WTC11 (cell line): ENCODE measurements around the gene STRADA. TPM values are rescaled to one million over a fixed set of nuclear protein-coding genes. Genes with fewer than 3 reads are reported as not detected.

Source experiments
- ATAC-seq: fragments of 200-7000 bp; cut with Tn5 transposase; 2 replicates; pipeline ENCODE4 v1.10.0; 2021; ENCODE audit warnings: mild to moderate bottlenecking, moderate library complexity
- CTCF ChIA-PET: fragments of 300-600 bp; sonication (Branson Sonifier 250); formaldehyde crosslinking; loops from one replicate; lab custom pipeline; 2021; ENCODE audit warnings: antibody characterized with exemption; lab: Charles Lee
- POLR2A ChIA-PET: fragments of 350-600 bp; sonication (Branson Sonifier 250); formaldehyde crosslinking; loops from one replicate; lab custom pipeline; 2021; ENCODE audit warnings: antibody characterized with exemption; lab: Charles Lee
- DNase-seq: peaks from one replicate; pipeline ENCODE4 v3.0.0; 2021; ENCODE audit warnings: low spot score
- H3K27ac Mint-ChIP-seq: 2 replicates; pipeline ENCODE4 v1.8.0; 2021; ENCODE audit warnings: mixed read lengths
- H3K27me3 Mint-ChIP-seq: 2 replicates; pipeline ENCODE4 v1.8.0; 2021; ENCODE audit warnings: low read depth, mild to moderate bottlenecking, moderate library complexity, mixed read lengths
- H3K36me3 Mint-ChIP-seq: 2 replicates; pipeline ENCODE4 v1.8.0; 2021; ENCODE audit warnings: mixed read lengths
- H3K4me1 Mint-ChIP-seq: 2 replicates; pipeline ENCODE4 v1.8.0; 2022; ENCODE audit warnings: mixed read lengths
- H3K4me3 Mint-ChIP-seq: 2 replicates; pipeline ENCODE4 v1.8.0; 2021; ENCODE audit warnings: mild to moderate bottlenecking, moderate library complexity, mixed read lengths
- H3K9me3 Mint-ChIP-seq: 2 replicates; pipeline ENCODE4 v1.8.0; 2021; ENCODE audit warnings: mixed read lengths
- AR ChIP-seq: fragments of 250-450 bp; sonication (Bioruptor Pico); IDR thresholded peaks from 2 replicates; pipeline ENCODE4 v1.9.0; 2021; ENCODE audit warnings: mild to moderate bottlenecking
- CREM ChIP-seq: sonication (generic); formaldehyde crosslinking; IDR thresholded peaks from 2 replicates; pipeline ENCODE4 v1.8.1; 2022; ENCODE audit warnings: mild to moderate bottlenecking, missing genetic modification reagents, moderate library complexity
- ELF4 ChIP-seq: sonication (generic); formaldehyde crosslinking; IDR thresholded peaks from 2 replicates; pipeline ENCODE4 v1.8.1; 2022; ENCODE audit warnings: low read depth, mild to moderate bottlenecking, moderate library complexity, missing genetic modification reagents
- ESRRA ChIP-seq: sonication (generic); formaldehyde crosslinking; IDR thresholded peaks from 2 replicates; pipeline ENCODE4 v1.8.1; 2022; ENCODE audit warnings: mild to moderate bottlenecking, missing genetic modification reagents, borderline replicate concordance
- JAZF1 ChIP-seq: fragments of 250-450 bp; sonication (Bioruptor Pico); IDR thresholded peaks from 2 replicates; pipeline ENCODE4 v1.9.0; 2021; ENCODE audit warnings: moderate library complexity, mild to moderate bottlenecking, inconsistent platforms
- NR3C1 ChIP-seq: sonication (generic); formaldehyde crosslinking; conservative IDR thresholded peaks from 2 replicates; pipeline ENCODE4 v1.8.1; 2023; ENCODE audit warnings: low read depth, mild to moderate bottlenecking, missing genetic modification reagents
- SMAD3 ChIP-seq: sonication (generic); formaldehyde crosslinking; IDR thresholded peaks from 2 replicates; pipeline ENCODE4 v1.8.0; 2022; ENCODE audit warnings: missing genetic modification reagents, mild to moderate bottlenecking, borderline replicate concordance
- STAT6 ChIP-seq: sonication (generic); formaldehyde crosslinking; conservative IDR thresholded peaks from 2 replicates; pipeline ENCODE4 v1.8.1; 2023; ENCODE audit warnings: mild to moderate bottlenecking, low read depth, missing genetic modification reagents, moderate library complexity
- TEAD1 ChIP-seq: sonication (generic); formaldehyde crosslinking; IDR thresholded peaks from 2 replicates; pipeline ENCODE4 v1.8.0; 2022; ENCODE audit warnings: mild to moderate bottlenecking, missing genetic modification reagents
- ZNF138 ChIP-seq: sonication (generic); formaldehyde crosslinking; conservative IDR thresholded peaks from 2 replicates; pipeline ENCODE4 v1.8.1; 2022; ENCODE audit warnings: mild to moderate bottlenecking, moderate library complexity, missing genetic modification reagents
- ZNF281 ChIP-seq: sonication (generic); formaldehyde crosslinking; IDR thresholded peaks from 2 replicates; pipeline ENCODE4 v1.8.0; 2023; ENCODE audit warnings: mild to moderate bottlenecking, missing genetic modification reagents
- total RNA-seq: library from RNA; stranded (reverse); gene quantifications from 3 replicates; pipeline ENCODE4 v1.2.3, GENCODE V29; 2021
- TF ChIP-seq, protein P1 (sequence below): sonication (generic); formaldehyde crosslinking; IDR thresholded peaks from 2 replicates; pipeline ENCODE4 v1.8.1; 2022; ENCODE audit warnings: missing genetic modification reagents, borderline replicate concordance
- TF ChIP-seq, protein P2 (sequence below): sonication (generic); formaldehyde crosslinking; IDR thresholded peaks from 2 replicates; pipeline ENCODE4 v1.8.0; 2023; ENCODE audit warnings: missing genetic modification reagents, mild to moderate bottlenecking, borderline replicate concordance
- TF ChIP-seq, protein P3 (sequence below): fragments of 250-450 bp; sonication (Bioruptor Pico); IDR thresholded peaks from 2 replicates; pipeline ENCODE4 v2.1.2; 2022; ENCODE audit warnings: mild to moderate bottlenecking, moderate library complexity

The STRADA gene
- total RNA-seq, 1 experiment from 2014 or later = 36.6 TPM

DNA sequence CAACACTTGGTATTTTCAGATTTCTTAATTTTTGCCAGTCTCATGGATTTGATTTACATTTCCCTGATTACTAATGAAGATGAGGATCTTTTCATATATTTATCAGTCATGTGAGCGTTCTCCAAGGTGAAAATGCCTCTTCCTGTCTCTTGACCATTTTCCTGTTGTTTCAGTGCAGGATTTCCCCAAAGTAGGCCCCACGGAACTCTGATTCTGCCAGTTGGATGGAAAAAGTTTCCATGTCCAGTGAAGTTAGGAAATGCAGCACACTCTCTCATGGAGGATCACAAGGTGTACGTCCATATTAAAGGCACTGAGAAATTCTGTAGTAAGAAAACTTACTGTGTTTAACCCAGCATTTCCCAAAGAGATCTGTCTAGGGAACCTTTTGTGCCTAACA, 25.2 kb downstream of the STRADA start:
- CTCF ChIA-PET = interaction anchor here (0.7 kb wide), 1 partner anchor 239 kb away, joined by 5 read pairs; no protein-coding TSS in a partner anchor
- ATAC-seq = no peak
- Mint-ChIP-seq H3K4me3 (no peak overlapping the region), H3K27ac (peak overlapping the region; percentile 73; the same call in 1 of the 2 replicates), H3K27me3 (no peaks in the 10 kb centered on the region), H3K9me3 (no peaks in the 10 kb centered on the region), H3K4me1 (no peaks in the 10 kb centered on the region), H3K36me3 (peaks cover 10% of the 10 kb centered on the region)
- no peak for TF ChIP-seq SMAD3 (CRISPR knock-in tag)
- no peak for TF ChIP-seq CREM
- TF ChIP-seq TEAD1 (CRISPR knock-in tag) = no peak
- no peak for TF ChIP-seq ELF4
- POLR2A ChIA-PET = interaction anchor here (0.7 kb wide), 1 partner anchor 1061 kb away, joined by 4 read pairs; no protein-coding TSS in a partner anchor
- DNase-seq = no peak

- TF ChIP-seq, protein P1, sequence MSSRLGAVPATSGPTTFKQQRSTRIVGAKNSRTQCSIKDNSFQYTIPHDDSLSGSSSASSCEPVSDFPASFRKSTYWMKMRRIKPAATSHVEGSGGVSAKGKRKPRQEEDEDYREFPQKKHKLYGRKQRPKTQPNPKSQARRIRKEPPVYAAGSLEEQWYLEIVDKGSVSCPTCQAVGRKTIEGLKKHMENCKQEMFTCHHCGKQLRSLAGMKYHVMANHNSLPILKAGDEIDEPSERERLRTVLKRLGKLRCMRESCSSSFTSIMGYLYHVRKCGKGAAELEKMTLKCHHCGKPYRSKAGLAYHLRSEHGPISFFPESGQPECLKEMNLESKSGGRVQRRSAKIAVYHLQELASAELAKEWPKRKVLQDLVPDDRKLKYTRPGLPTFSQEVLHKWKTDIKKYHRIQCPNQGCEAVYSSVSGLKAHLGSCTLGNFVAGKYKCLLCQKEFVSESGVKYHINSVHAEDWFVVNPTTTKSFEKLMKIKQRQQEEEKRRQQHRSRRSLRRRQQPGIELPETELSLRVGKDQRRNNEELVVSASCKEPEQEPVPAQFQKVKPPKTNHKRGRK (CRISPR knock-in tag) = no peak
- TF ChIP-seq, protein P2, sequence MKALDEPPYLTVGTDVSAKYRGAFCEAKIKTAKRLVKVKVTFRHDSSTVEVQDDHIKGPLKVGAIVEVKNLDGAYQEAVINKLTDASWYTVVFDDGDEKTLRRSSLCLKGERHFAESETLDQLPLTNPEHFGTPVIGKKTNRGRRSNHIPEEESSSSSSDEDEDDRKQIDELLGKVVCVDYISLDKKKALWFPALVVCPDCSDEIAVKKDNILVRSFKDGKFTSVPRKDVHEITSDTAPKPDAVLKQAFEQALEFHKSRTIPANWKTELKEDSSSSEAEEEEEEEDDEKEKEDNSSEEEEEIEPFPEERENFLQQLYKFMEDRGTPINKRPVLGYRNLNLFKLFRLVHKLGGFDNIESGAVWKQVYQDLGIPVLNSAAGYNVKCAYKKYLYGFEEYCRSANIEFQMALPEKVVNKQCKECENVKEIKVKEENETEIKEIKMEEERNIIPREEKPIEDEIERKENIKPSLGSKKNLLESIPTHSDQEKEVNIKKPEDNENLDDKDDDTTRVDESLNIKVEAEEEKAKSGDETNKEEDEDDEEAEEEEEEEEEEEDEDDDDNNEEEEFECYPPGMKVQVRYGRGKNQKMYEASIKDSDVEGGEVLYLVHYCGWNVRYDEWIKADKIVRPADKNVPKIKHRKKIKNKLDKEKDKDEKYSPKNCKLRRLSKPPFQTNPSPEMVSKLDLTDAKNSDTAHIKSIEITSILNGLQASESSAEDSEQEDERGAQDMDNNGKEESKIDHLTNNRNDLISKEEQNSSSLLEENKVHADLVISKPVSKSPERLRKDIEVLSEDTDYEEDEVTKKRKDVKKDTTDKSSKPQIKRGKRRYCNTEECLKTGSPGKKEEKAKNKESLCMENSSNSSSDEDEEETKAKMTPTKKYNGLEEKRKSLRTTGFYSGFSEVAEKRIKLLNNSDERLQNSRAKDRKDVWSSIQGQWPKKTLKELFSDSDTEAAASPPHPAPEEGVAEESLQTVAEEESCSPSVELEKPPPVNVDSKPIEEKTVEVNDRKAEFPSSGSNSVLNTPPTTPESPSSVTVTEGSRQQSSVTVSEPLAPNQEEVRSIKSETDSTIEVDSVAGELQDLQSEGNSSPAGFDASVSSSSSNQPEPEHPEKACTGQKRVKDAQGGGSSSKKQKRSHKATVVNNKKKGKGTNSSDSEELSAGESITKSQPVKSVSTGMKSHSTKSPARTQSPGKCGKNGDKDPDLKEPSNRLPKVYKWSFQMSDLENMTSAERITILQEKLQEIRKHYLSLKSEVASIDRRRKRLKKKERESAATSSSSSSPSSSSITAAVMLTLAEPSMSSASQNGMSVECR (CRISPR knock-in tag) = no peak
- no peak for TF ChIP-seq ZNF138 (CRISPR knock-in tag)
- no peak for TF ChIP-seq ESRRA
- H3K27me3 Mint-ChIP-seq = no peaks in the 10 kb centered on the region
- DNase-seq (no peak), ATAC-seq (no peak)
- no peak overlapping the region for H3K4me3 Mint-ChIP-seq
- H3K36me3 Mint-ChIP-seq = peaks cover 20% of the 10 kb centered on the region
- CTCF ChIA-PET = interaction anchor here (0.9 to 1.0 kb wide), 2 partner anchors 36 to 289 kb away, joined by 3 read pairs; no protein-coding TSS in a partner anchor
- no peak overlapping the region for H3K27ac Mint-ChIP-seq
- no peaks in the 10 kb centered on the region for H3K9me3 Mint-ChIP-seq
- H3K4me1 Mint-ChIP-seq = no peaks in the 10 kb centered on the region
- POLR2A ChIA-PET = no interaction called here
Measured at GRCh38 chr17:63714550-63715277, 26.9 kb downstream of the STRADA start.

GRCh38 chr17:63709110-63709509, 32.5 kb downstream of the STRADA start:
- Mint-ChIP-seq H3K9me3 (no peaks in the 10 kb centered on the region), H3K36me3 (peaks cover 33% of the 10 kb centered on the region), H3K27me3 (no peaks in the 10 kb centered on the region), H3K4me3 (no peak overlapping the region), H3K27ac (no peak overlapping the region), H3K4me1 (no peaks in the 10 kb centered on the region)
- ChIA-PET CTCF (interaction anchor here (1.0 to 2.9 kb wide), 3 partner anchors 9 to 283 kb away, joined by 4 to 15 read pairs (median 8); partner anchors contain the start of gene LIMD2), POLR2A (no interaction called here)
- DNase-seq (no peak), ATAC-seq (no peak)
- TF ChIP-seq ZNF281 (CRISPR knock-in tag) (no peak), ESRRA (no peak), AR (CRISPR knock-in tag) (no peak), STAT6 (CRISPR knock-in tag) (no peak), NR3C1 (no peak), JAZF1 (CRISPR knock-in tag) (no peak)
- TF ChIP-seq, protein P3, sequence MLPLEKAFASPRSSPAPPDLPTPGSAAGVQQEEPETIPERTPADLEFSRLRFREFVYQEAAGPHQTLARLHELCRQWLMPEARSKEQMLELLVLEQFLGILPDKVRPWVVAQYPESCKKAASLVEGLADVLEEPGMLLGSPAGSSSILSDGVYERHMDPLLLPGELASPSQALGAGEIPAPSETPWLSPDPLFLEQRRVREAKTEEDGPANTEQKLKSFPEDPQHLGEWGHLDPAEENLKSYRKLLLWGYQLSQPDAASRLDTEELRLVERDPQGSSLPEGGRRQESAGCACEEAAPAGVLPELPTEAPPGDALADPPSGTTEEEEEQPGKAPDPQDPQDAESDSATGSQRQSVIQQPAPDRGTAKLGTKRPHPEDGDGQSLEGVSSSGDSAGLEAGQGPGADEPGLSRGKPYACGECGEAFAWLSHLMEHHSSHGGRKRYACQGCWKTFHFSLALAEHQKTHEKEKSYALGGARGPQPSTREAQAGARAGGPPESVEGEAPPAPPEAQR = no peak
